Central memory CD4-positive, alpha-beta T cell (primary cell): Measurements from ENCODE around the gene PRRC2B.

Experiments used
- DNase-seq: peaks from one replicate; pipeline ENCODE4 v3.0.0; 2022

The PRRC2B gene

GRCh38 chr9:131473891-131474290 is 80.0 kb downstream of the PRRC2B start:
- no peak for DNase-seq

- DNase-seq = no peak
Measured at GRCh38 chr9:131474711-131475110, 80.8 kb downstream of the PRRC2B start.

- DNase-seq = no peak
Measured at GRCh38 chr9:131475111-131475955, 81.4 kb downstream of the PRRC2B start.

- DNase-seq = no peak
Measured at GRCh38 chr9:131475956-131476776, 82.3 kb downstream of the PRRC2B start.

- DNase-seq = no peak
Measured at GRCh38 chr9:131476777-131477345, 83.0 kb downstream of the PRRC2B start.

- no peak for DNase-seq
Measured at GRCh38 chr9:131477367-131477766, 83.5 kb downstream of the PRRC2B start.

- DNase-seq = no peak
Measured at GRCh38 chr9:131477816-131478419, 84.0 kb downstream of the PRRC2B start.

GRCh38 chr9:131478421-131478868 is 84.6 kb downstream of the PRRC2B start:
- peak; percentile 31 for DNase-seq

- DNase-seq = no peak
Measured at GRCh38 chr9:131478911-131479310, 85.0 kb downstream of the PRRC2B start.

- DNase-seq = no peak
Measured at GRCh38 chr9:131480258-131480657, 86.4 kb downstream of the PRRC2B start.

GRCh38 chr9:131481441-131482342 is 87.8 kb downstream of the PRRC2B start:
- no peak for DNase-seq

- DNase-seq = no peak
Measured at GRCh38 chr9:131482343-131483006, 88.6 kb downstream of the PRRC2B start.

- no peak for DNase-seq
Measured at GRCh38 chr9:131483319-131484050, 89.6 kb downstream of the PRRC2B start.

- DNase-seq = no peak
Measured at GRCh38 chr9:131484051-131484445, 90.2 kb downstream of the PRRC2B start.

GRCh38 chr9:131484560-131485185 is 90.8 kb downstream of the PRRC2B start:
- no peak for DNase-seq

GRCh38 chr9:131485206-131485605 is 91.3 kb downstream of the PRRC2B start:
- DNase-seq = no peak

GRCh38 chr9:131485728-131486422 is 92.0 kb downstream of the PRRC2B start:
- no peak for DNase-seq

GRCh38 chr9:131487001-131487400 is 93.1 kb downstream of the PRRC2B start:
- no peak for DNase-seq

- no peak for DNase-seq
Measured at GRCh38 chr9:131487621-131488031, 93.7 kb downstream of the PRRC2B start.
